Activated effector memory CD4-positive, alpha-beta T cell treated with Interleukin-2 at 50 U/mL for 16 hours (primary cell): ENCODE measurements around the gene PRG3.
"Not testable (repeated sequence)": the region's sequence is repeated elsewhere in the genome, so short reads cannot be mapped to it uniquely, and the experiment has no call there.

Experiments
- DNase-seq: peaks from one replicate; pipeline ENCODE4 v3.0.0-alpha.2; 2020

Gene PRG3

DNA sequence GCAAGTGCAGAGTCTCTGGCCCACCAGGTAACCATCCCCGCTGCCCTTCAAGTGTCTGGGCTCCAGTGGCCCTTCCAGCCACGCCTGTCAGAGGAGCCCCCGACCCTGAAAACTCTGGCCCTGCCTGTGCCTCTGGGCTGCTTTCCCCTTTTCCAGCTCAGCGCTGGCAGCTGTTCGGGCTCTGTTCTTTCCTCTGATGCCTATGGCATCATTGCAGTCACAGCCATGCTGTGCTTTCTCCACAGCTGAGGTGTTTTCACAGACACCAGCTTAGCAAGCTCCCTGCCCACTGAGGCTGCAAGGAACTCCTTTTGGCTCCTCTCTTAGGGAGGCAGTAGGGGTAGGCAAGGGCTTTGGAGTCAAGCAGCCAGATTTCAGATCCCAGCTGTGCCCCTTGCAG, 21.6 kb downstream of the PRG3 start:
- no peak for DNase-seq

DNA sequence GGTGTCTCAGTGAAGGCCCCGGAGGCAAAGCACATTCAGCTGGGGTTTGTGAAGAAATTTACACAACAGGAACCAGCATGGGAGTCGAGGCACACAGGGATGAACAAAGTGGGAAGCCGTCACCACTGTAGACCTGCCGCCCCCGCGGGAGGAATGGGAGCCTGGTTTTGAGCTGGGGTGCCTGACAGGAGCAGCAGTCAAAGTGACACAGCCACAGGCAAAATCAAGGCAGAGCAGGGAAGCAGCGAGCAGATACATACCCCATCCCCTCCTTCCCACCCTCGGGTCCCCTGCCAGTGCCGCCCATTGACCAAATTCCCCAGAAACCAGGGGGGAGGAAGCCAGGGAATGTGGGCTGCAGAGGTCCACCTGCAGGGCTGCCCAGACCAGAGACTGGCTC, 22.0 kb downstream of the PRG3 start:
- DNase-seq, result no peak

DNA sequence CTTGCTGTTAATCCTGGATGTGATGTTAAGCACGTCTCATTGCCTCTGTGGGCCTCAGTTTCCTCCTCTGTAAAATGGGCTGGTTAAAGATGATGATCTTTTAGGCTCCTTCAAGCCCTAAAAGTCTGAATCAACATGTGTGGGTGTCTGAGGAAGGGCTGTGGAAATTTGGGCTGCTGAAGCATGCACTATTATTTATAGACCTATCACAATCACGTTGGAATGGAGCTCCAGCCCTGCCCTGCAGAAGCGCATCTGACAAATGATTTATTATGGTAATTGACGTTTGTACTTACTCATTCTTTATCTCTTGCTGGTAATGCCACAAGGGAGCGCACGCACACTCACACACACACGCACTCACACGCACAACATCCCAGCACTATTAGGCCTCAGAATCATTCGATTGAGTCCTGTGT, 22.4 kb downstream of the PRG3 start:
- no peak for DNase-seq

DNA sequence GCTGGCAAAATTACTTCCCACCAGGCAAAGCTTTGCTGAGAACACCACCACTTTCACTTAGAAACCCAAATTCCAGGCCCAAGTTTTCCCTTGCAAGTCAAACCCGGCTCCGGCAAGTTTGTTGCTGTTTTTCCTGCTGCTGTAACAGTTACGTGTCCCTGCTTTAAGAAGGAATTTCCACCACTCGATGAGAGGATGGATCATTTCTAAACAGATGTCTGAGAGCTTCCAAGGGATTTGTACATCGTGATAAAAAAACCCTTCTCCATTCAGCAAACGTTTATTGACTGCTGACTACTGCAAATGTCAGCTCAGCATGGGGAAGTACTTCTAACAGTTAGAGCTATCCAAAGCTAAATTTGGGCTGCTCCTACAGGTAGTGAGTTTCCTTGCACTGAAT, 23.1 kb downstream of the PRG3 start:
- DNase-seq, result no peak

DNA sequence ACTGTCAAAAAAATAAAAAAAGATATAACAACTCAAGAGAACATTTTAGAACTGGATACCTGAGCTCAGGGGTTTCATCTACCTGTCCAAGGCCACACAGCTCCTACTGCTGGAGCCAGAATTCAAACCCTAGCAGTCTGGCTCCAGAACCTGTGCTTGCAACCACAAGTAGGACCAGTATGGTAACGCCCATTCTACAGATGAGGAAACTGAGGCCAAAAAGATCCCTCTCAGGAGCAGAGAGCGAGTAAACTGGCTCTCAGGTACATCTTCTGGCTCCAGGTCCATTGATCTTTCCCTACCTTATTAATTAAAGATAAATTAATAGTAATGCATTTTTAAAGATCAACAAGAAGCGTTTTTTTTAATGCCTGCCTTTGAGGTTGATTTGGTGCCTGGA, 23.6 kb downstream of the PRG3 start:
- DNase-seq, result no peak

DNA sequence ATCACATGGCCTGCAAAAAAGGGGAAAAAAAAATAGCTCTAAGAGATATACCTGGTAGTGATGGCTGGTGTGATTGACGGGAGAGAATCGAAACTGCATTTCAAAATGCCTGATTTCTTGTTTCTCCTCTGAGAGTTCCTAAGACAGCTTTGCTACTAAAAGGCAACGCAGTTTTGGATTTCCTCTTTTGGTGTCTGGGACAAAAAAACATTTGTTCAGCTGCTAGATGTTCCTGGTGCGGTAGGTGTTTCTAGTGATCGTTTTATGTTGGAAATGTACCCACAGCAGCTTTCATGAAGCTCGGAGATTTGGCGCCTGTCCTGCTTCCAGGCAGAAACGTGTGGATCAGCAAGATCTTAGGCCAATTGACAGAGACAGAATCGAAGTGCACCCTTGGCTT, 24.7 kb downstream of the PRG3 start:
- DNase-seq, result no peak

DNA sequence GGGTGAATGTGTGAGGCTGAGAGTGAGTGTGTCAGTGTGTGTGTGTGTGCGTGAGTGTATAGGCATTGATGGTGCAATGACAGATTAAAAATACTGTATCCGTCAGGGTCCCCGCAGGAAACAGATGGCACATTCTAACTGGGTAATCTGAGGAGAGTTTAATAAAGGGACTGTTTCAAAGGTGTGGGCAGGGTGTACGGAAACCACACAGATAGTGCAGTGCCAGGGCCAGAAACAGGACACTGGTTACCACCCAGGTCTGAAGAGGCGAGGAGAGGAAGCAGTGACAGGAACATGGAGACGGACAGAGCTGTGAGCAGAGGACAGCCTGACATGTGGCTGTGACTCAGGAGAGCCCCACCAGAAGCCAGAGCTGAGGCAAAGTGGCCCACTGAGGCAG, 26.3 kb downstream of the PRG3 start:
- DNase-seq, result no peak

DNA sequence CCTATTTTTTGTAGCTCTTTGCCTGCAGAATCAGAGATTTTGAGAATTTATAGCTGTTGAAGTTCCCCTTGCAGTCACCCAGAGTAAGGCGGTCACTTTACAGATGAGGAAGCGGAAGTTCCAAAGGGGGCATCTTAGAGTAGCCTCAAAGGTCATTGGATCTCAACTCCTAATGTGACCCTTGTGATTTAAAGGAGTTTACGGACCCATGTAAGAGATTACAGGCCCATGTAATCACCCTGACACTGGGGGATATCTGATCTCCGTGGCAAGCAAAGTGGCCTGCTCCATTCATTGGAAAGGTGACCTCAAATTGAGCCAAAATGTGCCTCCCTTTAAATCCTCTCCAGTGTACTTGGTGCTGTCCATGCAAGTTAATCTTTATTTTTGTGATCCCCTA, 27.1 kb downstream of the PRG3 start:
- DNase-seq, result no peak

DNA sequence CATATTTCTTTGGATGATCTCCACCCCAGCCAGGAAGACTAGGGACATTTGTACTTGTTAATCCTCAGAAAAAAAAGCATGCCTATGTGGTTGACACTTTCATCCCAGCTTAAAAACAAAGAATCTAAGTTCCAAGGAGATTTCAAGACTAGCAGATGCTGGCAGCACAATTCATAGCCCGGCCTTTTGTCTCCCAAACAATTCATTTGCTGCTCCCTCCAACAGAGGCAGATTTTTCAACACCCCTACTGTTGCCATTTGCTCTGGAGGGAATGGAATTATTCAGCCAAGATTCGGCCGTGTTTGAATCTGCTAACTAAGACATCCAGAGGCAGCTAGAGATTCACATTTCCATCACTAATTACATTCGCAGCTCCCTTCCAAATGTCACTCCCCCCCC, 27.5 kb downstream of the PRG3 start:
- DNase-seq, result no peak

DNA sequence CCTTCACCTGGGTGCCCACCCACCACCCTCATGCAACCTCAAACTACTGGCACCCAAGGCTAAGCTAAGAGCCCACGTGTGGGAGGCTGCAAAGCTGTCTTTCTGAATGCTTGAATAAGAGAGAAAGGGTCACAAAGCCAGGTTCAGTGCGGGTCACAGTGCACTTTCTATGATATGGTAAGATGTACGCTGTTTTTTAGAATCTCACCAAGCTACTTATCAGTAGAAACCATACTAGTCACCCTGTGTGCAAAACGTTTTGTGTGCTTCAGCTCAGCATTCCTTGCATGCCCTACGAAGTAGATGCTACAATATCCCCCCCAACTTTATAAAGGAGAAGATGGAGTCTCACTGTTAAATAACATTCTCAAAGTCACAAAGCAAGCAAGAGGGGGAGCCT, 27.9 kb downstream of the PRG3 start:
- DNase-seq, result no peak

DNA sequence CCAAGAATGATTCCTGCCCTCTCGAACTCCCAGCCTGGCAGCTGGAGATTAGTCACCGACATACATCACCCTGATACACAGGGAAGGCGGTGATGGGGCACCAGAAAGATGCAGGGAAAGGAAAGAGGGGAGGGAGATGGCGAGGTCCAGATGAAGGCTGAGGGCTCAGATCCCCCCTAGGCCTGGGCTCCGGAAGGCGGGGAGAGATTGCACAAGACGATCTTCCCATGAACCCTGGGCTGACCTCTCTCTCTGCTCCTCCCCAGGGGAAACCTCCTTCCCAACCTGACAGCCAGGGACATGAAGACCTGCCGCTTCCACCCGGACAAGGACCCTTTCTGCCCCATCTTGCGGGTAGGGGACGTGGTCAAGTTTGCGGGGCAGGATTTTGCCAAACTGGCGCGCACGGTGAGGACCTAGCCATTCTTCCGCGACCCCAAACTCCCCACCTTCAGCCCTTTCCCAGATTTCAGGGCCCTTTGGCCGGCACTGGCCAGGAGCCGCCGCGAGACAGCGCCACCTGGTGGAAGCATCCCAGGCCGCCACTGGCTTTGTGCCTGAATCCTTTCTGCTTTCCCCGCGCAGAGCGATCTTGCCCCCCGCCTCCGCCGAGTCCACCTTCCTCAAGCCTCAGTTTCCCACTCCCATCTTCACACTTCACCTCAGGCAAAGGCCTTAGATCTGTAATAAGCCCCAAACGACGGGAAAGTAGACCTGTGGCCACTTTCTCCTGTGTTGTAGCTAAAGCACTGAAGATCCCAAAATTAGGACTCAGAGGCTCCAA, 31.3 kb downstream of the PRG3 start:
- DNase-seq, result peak; percentile 44

DNA sequence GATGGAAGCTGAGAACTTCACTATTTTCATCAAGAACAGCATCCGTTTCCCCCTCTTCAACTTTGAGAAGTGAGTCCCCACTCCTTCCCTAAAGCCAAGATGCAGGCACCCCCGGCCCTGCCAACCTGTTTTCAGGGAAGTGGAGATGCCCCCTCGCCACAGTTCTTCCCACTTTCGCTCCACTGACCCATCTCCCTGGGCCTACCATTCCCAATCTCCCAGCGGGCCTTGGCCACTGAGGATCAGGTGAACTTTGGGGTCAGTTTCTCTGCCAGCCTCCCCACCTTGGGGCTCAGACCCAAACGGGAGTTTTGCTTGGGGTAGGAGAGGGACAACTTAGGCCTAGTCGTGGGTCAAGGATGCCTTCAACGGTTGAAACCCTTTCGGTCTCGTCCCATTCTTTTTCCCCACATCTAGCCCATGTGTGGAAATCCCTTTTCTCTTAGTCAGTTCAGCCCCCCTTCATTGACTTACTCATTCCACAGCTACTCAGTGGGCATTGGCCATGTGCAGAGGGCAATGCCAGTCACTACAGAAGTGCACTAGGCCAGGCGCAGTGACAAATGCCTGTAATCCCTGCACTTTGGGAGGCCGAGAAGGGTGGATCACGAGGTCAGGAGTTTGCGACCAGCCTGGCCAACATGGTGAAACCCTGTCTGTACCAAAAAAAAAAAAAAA, 32.2 kb downstream of the PRG3 start:
- no peak for DNase-seq

DNA sequence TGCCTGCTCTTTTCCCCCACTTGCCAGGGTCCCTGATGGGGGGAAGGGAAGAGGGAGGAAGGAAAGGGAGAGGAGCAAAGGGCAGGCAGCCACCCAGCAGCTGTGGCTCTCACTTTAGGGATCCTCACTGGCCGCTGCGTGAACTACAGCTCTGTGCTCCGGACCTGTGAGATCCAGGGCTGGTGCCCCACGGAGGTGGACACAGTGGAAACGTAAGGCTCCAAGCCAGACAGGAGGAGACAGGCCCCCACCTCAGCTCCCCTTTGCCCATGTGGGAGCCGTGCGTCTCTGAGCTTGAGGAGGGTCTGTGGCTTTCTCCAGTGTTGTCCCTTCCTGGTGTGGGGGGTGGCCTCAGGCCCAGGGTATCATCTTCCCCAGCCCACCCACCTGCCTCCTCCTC, 32.9 kb downstream of the PRG3 start:
- no peak for DNase-seq

DNA sequence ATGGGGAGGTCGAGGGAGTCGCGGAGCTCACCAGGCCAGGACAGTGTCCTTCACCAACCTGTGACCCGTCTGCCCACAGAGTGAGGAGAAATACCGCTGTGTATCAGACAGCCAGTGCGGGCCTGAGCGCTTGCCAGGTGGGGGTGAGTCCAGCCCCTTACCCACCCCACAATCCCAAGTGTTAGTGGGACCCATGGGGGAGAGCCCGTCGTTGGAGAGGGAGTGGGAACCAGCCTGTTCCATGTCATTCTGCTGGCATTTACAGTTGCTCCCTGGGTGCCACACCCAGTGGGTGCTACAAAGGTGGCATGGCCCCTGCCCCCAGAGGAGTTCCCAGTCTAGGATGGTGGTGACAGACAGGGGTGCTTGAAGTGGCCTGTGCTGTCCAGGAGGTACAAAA, 33.6 kb downstream of the PRG3 start:
- no peak for DNase-seq

DNA sequence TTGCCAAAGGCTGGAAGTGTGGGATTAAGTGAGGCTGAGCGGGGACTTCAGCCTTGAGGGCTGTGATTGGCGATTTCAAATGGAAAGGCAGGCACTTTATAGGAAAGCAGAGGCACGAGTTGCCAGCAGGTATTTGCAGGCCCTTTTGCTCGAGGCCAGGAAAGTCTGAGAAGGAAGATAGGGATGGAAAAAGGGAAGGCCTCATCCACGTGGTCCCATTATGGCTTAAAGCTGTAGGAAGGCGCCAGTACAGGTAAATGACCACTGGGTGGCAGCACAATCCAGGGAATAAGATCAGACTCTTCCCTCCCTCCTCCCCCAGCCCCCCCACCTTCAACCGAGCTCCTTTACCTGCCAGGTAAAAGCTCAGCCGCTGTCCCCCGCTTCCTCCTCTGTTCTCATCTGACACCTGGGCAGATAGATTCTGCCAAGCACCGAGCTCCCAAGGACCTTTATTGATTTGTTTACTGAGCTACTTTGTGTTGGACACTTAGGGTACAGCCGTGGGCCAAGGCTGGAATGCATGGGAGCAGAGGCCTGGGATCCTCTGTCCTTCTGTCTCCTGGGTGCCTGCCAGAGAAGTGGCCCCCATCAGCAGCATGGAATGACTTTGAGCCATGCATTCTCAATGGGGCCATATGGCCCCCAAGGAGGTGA, 35.3 kb downstream of the PRG3 start:
- DNase-seq, result peak; percentile 39

DNA sequence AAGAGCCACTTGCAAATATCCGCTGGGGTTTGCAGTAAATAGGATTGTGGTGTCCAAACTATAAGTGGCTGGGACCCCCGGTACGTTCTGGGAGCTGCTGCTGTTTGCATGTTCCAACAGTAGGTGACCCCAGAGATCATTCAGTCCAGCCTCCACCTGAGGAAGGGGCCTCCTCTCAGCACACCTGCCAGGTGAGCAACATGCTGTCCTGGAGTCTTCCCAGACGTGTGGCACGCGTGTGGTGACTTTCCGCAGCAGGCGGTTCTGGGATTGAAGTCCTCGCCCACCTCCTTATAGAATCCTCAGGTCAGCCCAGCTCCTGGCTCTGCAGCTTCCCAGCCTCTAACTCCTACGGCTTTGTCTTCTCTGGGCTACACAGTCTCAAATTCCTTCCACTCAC, 36.1 kb downstream of the PRG3 start:
- DNase-seq, result no peak

DNA sequence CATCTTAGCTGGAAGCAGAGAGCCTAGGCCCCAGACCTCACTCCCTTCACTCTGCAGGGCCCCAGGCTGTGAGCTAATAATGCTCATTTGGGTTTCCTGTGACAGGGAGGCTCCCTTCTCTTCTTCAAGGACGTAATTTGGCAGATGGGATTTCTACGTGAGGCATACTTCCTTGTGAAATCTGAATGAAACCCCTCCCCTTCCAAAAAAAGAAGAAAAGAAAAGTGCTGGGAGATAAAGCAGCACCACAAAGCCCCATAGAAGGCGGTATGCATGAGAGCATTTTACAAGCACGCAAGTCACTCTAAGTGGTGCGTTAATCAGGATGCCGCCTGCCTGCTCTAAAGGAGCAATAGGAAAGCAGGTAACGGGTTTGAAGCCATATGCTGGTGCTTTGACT, 37.1 kb downstream of the PRG3 start:
- DNase-seq, result no peak

DNA sequence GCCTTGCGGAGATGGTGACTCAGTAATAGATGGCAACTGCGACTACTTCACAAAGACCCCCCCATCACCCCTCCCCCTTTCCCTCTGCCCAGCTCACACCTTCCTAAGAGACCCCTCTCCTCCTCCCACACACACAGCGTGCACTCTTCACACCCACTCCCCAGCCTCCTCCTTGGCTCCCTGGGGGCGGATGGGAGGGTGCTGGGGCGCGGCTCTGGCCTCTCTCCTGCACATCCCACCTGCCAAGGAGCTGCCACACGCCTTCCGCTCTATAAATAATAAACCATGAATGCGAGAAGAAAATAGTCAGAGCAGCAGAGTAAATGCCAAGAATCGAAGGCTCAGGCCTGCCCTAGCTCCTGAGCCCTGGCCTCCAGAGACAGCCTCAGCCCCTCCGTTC, 38.2 kb downstream of the PRG3 start:
- DNase-seq, result no peak

DNA sequence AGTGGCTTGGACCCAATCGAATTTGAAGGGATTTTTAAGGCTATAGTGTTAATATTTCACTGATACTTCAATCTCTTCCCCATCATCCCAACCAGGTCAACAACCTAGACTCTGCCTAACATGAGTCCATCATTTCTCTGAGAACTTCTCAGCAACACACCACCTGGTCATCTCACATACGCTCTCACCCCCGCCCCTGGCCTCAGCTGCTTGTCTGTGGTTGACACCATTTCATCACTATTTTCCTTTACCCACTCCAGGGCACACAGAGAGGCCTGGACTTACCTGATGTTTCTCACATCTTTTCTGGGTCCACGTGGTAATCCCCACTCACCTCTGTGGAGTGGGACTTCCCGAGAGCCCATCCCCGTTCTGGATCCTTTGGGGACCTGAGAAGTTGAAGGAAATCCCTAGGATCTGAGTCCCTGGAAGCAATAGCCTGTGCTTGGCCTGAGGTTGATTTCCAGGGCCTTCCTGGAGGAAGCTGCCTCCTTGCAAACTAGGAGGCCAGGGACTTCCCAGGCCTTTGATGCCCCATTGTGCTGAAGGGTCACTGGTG, 39.6 kb downstream of the PRG3 start:
- DNase-seq, result no peak

DNA sequence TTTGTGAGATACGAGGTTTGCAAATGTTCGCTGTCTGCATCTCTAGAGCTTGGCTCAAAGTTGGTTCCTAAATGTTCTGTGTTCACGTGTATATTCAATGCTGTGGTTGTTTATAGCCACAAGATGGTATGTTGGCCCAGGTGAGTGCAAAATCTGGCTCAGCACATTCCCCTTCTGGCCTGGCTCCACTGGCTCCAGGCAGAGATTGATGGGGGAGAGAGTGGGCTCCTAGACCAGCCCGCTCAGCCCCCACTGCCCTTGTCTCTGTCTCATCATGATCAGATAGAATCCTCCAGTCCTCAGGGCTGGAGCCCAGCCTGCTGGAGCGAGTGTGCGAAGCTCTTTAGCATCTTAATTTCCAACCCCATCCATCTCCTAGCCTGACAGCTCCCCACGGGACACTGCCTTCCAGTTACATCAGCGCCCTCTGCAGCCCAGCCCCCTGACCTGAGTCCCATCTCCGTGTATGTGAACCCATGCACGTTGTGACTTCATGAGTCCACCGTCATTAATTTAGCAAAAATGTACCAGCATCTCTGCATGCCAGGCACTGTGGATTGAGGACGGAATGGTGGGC, 40.8 kb downstream of the PRG3 start:
- DNase-seq, result no peak

DNA sequence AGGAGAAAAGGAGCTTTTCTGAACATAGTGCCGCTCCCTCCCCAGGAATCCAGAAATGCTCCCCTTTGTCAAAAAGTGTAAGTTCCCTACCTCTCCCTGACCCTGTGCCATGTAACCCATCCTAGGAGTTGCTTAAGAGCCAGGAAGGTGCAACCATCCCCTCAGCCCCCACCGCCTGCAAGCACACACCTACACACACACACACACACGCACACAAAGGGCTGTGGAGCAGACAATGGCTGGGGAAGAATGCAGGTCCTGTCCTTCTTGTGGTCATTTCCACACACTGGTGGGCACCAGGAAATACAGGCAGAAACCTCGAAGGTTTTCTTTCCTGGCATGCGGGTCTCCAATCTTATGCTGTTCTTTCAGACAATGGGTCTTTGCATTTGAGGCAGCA, 41.6 kb downstream of the PRG3 start:
- DNase-seq, result no peak

DNA sequence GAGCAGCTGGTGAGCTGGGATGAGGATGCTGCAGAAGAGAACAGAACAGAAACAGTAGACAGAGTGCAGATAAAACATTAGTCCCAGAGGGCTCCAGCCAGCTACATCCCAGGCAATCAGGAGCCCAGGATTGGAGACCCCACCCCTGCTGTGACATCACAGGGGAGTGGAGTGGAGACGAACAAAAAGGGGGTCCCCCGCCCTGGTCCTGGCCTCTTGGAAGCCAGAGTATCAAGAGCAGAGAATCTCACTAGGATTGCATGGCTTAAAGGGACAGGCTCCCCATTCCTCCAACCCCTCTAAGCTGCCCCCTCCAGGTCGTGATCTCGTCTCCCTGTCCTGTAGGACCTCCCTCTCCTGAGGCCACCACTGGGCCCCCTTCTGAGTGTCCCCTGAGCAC, 42.8 kb downstream of the PRG3 start, which contains the start of gene P2RX3:
TSS of gene P2RX3 (plus strand) at position 211 of the 400 bp plus-strand sequence. CDS start 199 bp downstream, outside the sequence.
- DNase-seq, result no peak

DNA sequence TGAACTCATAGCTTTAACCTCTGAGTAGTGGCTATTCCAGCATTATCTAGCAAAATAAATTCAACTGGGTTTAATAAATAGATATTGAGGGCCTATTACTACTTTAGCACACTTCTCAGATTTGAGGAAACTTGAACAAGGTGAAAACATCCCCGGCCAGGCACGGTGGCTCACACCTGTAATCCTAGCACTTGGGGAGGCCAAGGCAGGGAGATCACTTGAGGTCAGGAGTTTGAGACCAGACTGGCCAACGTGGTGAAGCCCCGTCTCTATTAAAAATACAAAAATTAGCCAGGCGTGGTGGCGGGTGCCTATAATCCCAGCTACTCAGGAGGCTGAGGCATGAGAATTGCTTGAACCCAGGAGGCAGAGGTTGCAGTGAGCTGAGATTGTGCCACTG, 44.1 kb downstream of the PRG3 start:
- not testable (repeated sequence) for DNase-seq
